Endothelial cell of hepatic sinusoid (primary cell): ENCODE data around the gene ZIC4.

ENCODE experiments used
- in situ Hi-C: cut with HindIII; loops from 2 replicates; pipeline ENCODE4 v1.10.0; 2017; ENCODE audit warnings: low sequenced_read_pairs

Gene ZIC4

DNA sequence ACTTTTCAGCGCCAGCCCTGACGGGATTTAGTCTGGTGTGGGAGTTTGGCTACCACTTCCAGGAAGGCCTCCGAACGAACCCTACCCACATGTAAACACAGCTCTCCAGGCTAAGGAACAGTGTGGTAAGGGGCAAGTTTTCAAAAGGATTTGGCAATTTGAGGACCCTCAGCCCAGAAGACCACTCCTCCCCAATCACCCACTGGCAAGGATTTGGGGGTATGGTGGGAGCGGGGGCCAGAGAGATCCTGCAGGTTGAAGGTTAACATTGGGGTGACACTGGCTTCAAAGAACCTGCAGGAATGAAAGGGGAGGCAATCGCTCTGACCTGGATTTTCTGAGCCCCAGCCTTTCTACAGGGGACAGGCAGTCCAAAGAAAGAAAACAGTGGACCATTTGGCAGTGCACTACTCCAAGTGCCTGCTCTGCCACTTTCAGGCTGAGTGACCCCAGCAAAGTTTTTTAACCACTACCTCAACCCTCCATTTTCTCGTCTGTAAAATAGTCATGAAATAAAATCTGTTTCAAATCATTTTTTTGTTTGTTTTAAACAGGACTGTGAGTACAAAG is 34.5 kb downstream of the ZIC4 start:
- in situ Hi-C loops, result no loop called here

DNA sequence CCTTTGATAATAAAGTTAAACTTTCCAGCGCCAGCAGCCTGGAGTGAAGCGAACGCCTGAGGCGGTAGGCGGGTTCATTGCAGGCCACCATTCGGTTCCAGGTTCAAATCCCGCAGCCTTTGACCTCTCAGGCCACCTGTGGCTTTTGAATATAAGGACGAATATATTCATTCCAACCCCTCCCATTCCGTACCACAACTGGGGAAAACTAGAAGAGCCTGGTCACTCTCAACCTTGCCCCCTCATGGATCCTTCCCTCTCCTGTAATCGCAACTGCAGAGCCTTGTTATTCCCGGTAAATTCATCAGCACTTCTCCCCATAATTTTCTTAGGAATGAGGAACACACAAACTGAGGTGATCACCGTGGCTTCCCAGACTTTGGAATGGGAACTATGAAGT is 35.2 kb downstream of the ZIC4 start:
- in situ Hi-C loops, result no loop called here

DNA sequence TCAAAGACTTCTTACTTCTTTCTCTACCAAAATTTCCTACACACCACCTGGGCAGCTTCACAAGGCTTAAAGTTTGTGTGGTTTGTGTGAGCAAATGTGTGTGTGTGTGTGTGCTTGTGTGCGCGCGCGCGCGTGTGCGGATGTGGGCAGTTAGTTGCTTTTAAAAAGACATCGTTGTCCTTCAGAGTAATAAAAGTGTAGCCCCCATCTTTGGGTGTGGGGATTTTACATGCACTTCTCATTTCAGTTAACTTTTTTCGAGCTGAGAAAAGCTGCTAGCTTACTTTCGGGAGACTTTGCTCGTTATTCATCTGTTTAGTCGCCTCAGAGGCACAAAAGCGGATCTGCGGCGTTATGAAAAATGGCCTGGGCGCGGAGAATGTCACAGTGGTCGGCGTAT is 36.0 kb downstream of the ZIC4 start:
- in situ Hi-C loops, result no loop called here

DNA sequence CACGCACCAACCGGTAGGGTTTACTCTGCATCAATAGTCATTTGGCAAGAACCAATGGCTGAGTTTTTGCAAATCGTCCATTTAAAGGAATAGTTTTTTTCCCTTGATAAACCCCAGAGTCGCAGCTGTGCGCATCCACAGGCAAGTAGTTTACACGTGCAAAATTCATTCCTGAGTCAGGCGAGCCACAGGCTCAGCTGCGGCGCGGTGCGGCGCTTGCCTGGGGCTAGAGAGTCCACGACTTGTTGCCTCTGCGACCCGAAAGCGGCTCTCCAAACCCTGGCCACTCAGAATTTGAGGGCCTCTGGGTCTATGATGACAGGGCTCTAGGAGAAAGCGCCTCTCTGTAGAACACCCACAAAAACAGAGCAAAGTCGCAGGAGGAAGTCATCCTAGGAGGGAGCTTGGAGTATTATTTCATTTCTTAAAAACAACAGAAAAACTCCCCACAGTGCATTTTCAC is 36.7 kb downstream of the ZIC4 start:
- in situ Hi-C loops, result no loop called here

DNA sequence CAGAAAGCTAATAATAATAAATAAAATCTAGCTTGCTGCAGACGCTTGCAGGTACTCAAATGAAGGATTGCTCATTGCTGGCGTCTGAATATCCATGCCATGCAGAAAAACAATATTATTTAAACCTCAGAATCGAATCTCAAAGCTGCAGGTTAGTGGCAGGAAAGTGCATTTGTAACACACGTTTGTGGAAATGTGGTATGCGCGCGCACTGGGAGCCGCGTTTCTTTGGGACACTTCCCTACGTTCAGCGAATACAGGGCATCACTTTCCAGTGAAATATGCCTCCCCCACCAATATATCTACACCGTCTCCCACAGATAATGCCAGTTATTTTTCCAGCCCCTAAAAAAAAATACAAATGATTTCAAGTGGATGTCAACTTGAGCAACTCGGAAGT is 37.1 kb downstream of the ZIC4 start:
- in situ Hi-C loops, result no loop called here

DNA sequence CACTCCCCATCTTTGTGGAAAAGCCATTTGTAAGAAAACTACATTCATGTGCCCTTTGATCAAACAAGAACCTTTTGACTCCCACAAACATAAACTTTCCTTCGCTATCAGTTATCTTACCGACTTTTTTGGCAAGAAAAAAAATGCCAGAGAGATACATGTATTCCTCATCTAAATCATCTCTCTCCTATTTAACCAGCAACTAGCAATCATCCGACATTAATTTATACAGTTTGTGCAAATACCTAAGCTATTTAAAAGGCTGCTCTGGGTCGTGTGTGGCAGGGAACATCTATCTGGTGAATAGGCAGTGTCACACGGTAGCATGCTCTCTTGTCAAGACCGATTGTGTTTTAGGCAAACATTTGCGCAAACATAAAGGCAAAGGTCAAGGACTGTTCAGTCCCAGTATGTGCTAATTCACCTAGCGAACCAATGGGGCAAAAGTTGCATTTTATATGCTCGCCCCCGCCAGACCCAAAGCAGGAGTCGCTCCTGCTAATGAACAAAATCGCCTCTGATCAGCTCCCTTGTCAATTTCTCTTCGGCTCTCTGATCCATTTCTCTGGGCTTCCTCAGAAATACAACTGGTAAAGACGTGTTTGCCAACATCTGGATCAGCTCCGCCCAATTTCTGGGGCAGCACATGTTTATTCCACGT is 37.7 kb downstream of the ZIC4 start:
- in situ Hi-C loops, result no loop called here

DNA sequence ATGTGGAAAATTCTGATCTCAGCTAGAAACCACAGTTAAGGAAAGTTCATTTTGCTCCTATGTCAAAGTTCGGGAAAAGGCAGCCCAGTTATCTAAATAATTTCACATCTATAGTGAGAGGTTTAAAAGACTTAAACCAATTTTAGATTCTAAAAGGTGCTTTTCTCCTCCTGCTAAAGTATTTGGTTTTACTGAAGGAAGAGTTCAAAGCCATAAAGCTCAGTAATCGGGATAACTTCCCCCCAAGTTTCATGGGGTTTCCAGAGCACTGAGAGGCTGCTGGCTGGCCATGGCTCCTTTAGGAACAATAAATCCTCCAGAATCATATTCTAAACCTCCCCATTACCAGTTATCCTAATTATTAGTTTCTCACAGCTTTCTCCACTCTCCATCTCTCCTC is 38.2 kb downstream of the ZIC4 start:
- in situ Hi-C loops, result no loop called here

DNA sequence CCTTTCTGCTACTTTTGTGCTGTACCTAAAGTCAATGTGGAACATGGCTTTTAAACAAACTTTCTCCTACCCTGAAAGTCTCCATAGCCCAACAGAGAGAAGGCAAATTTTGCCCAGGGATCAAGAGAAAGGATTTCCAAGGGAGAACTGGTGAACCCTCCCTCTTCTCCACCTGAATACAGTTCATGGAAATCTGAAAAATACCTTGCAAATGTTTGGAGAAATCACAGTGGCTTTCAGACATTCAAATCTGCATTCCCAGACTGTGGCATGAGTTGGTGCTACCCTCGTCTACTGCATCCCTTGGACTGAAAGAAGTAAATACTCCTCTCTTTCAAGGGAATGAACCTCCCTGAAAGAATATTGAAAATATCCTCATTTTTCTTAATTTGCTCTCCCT is 38.7 kb downstream of the ZIC4 start:
- in situ Hi-C loops, result no loop called here

DNA sequence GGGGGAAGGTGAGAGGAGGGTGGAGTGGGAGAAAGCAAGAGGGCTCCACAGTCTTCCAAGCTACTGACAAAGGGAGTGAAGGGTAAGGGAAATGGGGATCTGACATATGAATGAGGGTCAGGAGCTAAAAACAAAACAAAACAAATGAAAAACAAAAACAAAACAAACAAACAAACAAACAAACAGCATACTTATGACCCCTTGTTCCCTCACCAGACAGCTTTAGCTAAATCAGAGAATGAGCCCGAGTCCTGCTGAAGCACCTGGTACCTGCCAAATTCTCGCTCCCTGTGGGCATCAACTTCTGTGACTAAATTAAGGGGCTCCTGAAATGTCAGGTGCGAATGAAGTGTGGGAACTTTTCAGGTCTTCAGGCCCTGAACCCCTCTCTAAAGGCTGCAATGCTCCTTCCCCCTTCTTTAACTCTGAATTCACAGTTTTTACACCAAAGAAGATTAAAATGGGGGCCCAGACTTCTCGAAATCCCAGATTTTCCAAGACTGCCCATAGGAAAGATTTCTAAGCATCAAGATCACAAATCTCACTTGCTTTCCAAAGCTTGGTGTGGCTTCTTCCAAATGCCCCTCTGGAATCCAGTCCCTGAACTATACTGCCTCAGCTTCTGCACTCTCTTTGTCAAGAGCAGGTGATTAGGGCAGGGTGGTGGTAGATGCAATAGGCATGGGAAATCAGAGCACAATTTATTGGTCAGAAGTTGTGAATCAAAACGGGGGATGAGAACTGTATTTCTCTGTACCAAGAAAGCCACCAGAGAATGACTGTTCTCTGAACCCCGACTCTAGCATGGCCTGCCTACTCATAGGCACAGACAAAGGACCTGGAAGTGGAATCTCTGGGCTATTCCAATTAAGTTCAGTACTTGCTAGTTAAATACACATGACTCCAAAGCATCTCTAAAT is 40.9 kb downstream of the ZIC4 start:
- in situ Hi-C loops, result no loop called here

DNA sequence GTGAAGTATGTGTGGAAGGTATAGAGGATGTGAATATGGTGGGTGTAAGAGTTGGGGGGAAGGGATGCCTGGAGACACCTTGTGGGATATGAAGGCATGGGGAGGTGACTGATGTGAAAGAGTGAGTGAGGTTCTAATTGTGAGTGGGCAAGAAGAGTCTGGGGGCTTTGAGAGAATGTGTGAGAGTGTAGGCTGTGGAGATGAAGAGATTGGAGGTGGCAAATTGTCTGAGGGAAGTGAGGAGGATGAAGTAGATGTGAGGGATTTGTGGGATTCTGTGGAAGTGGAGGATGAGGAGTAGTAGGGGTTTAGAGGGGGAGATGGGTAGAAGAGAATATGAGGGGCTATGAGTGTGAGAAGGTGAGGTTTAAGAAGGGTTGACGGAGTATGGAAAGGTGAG is 41.6 kb downstream of the ZIC4 start:
- in situ Hi-C loops, result no loop called here

DNA sequence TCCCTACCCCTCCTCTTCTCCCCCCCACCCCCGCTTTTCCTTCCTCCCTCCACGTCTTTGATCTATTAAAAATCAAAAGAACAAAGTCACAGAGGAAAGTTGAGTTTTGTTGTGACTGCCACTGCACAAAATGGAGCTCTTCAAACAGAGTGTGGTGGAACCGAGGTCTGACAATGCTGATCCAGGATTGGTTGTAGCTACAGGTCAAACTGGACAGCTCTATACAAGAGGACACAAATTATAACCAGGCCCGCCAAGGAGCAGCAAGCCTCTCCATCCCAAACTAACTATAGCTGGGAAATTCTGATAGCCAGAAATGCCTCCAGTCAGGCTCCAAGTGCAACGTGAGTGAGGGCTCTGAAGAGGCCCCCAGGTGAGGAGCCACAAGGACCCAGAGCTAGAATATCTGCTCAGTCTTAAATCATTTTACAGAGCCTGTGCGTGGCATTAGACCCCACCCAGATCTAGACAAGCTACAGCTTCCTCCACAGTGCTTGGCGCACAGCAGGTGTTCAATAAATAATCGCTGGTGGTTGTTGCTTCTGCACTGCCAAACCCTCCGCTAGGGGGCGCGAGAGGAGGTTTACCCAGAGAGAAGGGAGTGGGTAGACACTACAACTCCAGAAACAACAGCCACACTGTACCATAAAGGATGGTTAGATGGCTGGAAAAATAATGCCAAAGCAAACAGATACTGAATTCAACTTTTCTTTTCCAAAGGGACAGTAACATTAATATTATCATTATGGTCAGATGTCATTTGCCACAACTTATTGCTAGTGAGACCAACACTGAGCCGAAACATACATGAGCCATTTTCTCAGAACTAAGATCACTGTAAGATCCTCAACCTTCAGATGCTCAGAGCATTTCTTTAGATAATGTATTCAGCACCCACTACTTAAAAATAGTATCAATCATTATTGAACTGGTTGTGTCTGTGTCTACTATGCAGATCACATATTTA is 44.6 kb downstream of the ZIC4 start:
- in situ Hi-C loops, result no loop called here

DNA sequence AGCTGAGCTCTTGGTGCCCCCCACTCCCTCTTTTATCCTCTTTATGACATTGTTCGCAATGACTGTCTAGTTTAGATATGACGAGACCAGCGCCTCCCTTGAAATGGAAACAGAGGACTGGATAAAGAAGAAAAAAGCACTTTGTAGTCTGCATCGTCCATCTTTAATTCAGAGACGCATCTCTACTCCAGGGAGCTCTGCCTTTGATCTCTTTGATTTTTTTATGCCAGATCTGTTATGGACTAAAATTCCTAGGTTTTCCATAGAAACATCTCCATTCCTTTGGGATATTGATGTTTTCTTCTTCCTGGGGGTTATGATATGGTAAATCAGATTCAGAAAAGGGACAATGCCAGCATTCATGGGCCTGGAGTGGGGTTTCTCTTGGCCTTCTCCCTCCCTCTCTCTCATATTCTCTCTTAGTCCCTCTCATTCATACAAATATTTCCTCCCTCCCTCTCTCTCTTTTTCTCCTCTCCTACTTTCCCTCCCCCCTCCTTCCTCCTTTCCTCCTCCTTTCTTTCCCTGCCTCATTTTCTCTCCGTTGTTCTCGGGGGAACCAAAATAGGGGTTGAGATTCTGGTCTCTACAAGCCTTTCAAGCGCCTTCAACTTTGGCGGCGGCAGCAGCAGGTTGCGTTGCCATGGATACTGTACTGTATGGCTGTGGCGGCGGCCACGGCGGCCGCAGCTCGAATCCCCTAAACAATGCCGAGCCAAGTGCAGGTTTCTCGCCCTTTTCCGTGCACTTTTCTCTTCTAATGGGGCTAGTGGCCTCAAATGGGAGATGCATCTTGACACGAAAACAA is 45.5 kb downstream of the ZIC4 start:
- in situ Hi-C loops, result no loop called here

DNA sequence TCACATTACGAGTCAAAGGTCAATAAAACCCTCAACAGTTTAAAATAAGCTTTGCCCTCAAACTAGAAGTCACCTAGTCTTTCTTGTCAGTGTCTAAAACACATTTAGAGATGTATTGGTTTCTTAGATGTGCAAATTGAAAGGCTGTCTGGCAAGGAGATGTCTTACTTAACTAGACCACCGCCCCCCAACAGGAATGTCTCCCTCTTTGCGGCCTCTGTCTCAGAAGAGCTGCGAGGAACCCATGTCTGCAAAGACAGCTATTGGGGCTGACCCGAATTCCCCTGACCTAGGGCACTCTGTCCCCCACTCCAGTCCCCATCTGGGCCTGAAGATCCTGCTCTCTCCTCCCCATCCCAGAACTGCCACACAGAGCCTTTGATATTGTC is 46.3 kb downstream of the ZIC4 start:
- in situ Hi-C loops, result no loop called here

DNA sequence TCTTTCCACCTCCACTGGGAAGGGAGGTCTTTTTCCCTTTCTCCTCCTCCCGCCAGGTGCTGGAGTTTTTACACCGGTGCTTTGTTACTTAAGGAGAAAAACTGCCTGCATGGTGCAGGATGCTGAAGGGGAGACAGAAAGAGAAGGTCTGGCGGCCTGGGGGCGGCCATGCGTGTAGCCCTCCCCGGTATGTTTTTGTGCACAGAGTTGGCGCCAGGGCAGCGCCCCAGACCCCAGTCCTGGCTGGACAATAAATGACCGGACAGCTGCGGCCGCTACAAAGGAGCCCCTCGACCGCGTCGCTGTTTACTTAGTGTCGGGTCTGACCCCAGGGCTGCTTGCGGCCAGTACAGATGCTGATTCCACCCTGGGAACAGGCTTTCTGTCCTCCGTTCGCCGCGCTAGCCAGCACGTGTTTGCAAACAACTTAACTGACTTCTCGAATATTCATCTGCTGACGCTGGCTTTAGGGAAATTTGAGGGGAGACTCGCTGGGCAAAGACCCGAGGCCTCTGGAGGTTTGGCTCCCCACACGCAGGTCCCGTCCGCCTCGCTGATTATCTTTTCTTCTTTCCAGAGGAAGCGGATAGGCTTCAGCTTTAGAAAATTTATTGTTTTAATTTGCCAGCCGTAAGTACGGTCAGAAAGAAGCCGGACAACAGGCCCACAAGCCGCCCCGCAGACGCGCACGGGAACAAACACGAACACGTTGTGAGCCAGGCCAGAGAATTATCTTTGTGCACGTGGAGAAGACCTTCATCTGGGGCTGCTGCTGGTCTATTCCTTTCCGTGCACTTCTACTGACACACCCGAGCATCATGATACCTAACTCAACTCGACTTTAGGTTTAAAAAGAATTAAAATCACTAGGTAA is 46.9 kb downstream of the ZIC4 start:
- in situ Hi-C loops, result no loop called here

DNA sequence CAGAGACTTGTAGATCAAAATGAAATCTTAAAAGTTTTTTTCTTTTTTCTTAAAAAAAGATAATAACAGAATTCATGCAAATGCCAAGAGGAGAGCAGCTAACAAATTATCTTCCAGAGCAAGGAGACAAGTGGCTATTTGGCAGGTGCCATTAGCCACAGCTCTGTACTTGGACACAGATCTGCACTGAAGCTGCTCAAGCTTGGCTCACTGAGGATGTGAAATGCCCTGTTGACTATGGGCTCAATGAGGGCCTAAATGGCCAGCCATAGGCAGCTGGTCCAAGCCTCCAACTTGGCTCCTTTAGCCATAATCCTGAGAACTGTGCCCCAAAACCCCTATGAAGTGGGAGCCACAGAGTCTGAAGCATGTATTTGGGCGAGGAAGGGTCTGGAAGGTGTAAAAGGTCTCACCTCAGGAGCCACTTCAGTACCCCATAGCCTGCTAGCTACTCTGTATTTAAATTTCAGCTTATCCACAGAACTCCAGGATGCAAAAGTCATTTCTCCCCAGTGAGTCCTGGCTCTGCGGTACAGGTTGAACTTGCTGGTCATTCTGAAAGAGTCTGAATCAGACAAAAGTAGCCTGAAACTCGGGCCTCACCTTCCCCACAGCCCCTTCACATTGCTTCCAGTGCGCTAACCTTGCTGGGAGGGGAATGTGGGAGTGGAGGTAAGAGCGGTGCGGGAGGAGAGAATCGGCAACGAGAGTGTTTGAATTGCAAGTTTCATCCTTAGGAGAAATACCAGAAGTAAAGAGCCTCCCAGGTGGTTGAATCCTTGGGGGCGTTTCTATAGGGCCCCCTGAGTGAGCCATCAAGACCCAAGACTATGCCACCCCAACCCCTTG is 48.0 kb downstream of the ZIC4 start:
- in situ Hi-C loops, result no loop called here

DNA sequence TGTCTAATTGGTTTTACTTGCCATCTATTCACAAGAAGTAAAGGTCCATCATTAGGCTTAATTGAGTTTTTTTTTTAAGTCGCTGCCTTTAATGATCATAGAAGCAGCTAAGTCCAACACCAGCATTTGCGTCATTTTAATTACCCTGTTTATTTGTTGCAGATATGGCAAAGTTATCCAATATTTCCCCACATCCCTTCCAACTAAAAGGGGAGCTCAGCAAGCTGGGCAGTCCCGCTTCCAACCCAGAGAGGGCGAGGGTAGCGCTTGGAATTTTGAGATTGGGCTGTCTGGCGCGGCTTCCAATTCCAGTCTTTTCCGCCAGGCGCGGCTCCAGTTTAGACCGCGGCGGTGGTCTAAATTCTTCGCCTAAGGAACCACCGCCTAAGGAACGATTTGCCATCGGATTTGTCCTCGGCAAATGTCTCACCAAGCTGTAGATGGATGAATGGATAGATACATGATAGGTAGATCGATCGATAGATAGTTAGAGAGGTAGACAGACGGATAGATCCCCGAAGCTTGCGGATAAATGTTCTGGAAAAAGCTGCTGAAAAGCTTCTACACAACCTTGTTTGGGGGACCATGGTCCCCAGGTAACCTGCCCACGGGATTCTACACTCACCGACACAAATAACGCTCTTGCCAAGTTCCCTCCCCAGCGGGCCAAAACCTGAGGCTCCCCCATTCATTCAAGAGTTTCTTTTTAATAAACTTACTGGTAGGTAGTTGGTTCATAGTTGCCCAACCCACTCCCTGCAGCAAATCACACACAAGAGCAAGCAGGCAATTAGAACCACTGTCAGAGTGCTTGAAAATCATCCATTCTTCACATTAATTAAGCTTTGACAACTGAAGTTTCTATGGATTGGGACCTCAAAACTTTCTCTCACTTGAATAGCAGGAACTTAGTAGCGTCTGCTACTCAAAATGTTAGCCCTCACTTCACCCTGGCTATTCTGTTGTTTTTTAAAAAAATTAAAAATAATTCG is 49.1 kb downstream of the ZIC4 start:
- in situ Hi-C loops, result no loop called here
